GM23338 (cell line): ENCODE measurements around the gene FTCD. TPM values are rescaled to one million over a fixed set of nuclear protein-coding genes. Genes with fewer than 3 reads are reported as not detected.

Experiments
- ATAC-seq: fragments of 200-7000 bp; cut with Tn5 transposase; 3 replicates; pipeline ENCODE4 v1.9.1; 2020
- DNase-seq: peaks from one replicate; pipeline ENCODE4 v3.0.0-alpha.2; 2015; ENCODE audit warnings: low spot score
- H2AFZ ChIP-seq: fragments of 200-600 bp; sonication (generic); 2 replicates; pipeline ENCODE4 v1.8.0; 2016; ENCODE audit warnings: antibody characterized with exemption, mild to moderate bottlenecking, moderate library complexity
- H3F3A ChIP-seq: fragments of 200-600 bp; sonication (generic); replicated peaks from 2 replicates; pipeline ENCODE4 v1.8.0; 2017; ENCODE audit warnings: antibody characterized with exemption, mixed run types, low read depth
- H3K27ac ChIP-seq: fragments of 200-600 bp; sonication (generic); 2 replicates; pipeline ENCODE4 v1.6.1; 2016; ENCODE audit warnings: low read depth
- H3K27me3 ChIP-seq: fragments of 200-600 bp; sonication (generic); 2 replicates; pipeline ENCODE4 v1.8.0; 2016; ENCODE audit warnings: mild to moderate bottlenecking, mixed run types, moderate library complexity; ENCODE audit not compliant: insufficient read depth
- H3K36me3 ChIP-seq: fragments of 200-600 bp; sonication (generic); 2 replicates; pipeline ENCODE4 v1.8.0; 2016; ENCODE audit warnings: mild to moderate bottlenecking; ENCODE audit not compliant: insufficient read depth
- H3K4me1 ChIP-seq: fragments of 200-600 bp; sonication (generic); 2 replicates; pipeline ENCODE4 v1.8.0; 2016; ENCODE audit warnings: mild to moderate bottlenecking, moderate library complexity; ENCODE audit not compliant: insufficient read depth
- H3K4me2 ChIP-seq: fragments of 200-600 bp; sonication (generic); 2 replicates; pipeline ENCODE4 v1.7.1; 2017; ENCODE audit warnings: mixed run types
- H3K4me3 ChIP-seq: fragments of 200-600 bp; sonication (generic); 2 replicates; pipeline ENCODE4 v1.6.1; 2016; ENCODE audit warnings: mixed run types
- H3K79me2 ChIP-seq: fragments of 200-600 bp; sonication (generic); replicated peaks from 2 replicates; pipeline ENCODE4 v1.8.0; 2017; ENCODE audit warnings: mild to moderate bottlenecking; ENCODE audit not compliant: insufficient read depth
- H3K9me2 ChIP-seq: fragments of 200-600 bp; sonication (generic); 2 replicates; pipeline ENCODE4 v1.8.0; 2017; ENCODE audit not compliant: insufficient read depth
- H4K20me1 ChIP-seq: fragments of 200-600 bp; sonication (generic); replicated peaks from 2 replicates; pipeline ENCODE4 v1.8.0; 2017; ENCODE audit warnings: mild to moderate bottlenecking; ENCODE audit not compliant: insufficient read depth
- H3K27ac Mint-ChIP-seq: 2 replicates; pipeline ENCODE4 v1.8.0; 2020; ENCODE audit warnings: inconsistent platforms, mild to moderate bottlenecking, moderate library complexity, mixed read lengths
- H3K27me3 Mint-ChIP-seq: 3 replicates; pipeline ENCODE4 v1.8.0; 2022; ENCODE audit warnings: low read depth, mild to moderate bottlenecking, moderate library complexity, mixed read lengths, inconsistent platforms; ENCODE audit not compliant: insufficient read depth, poor library complexity
- H3K36me3 Mint-ChIP-seq: 3 replicates; pipeline ENCODE4 v1.8.0; 2021; ENCODE audit warnings: low read depth, mild to moderate bottlenecking, inconsistent platforms, moderate library complexity, mixed read lengths
- H3K4me1 Mint-ChIP-seq: 3 replicates; pipeline ENCODE4 v1.8.0; 2020; ENCODE audit warnings: mild to moderate bottlenecking, inconsistent platforms, mixed read lengths
- H3K4me3 Mint-ChIP-seq: 3 replicates; pipeline ENCODE4 v1.8.0; 2021; ENCODE audit warnings: moderate library complexity, mild to moderate bottlenecking, inconsistent platforms, mixed read lengths
- H3K9me3 Mint-ChIP-seq: 3 replicates; pipeline ENCODE4 v1.8.0; 2020; ENCODE audit warnings: moderate library complexity, mild to moderate bottlenecking, inconsistent platforms, mixed read lengths
- CREB1 ChIP-seq: fragments of 250-450 bp; sonication (Bioruptor Pico); IDR thresholded peaks from 2 replicates; pipeline ENCODE4 v1.5.0; 2020; ENCODE audit warnings: low read depth, mild to moderate bottlenecking, moderate library complexity
- EZH2 ChIP-seq: fragments of 200-600 bp; sonication (generic); IDR thresholded peaks from one replicate; pipeline ENCODE4 v1.8.0; 2017; ENCODE audit warnings: antibody characterized with exemption, mild to moderate bottlenecking, low read depth; ENCODE audit not compliant: unreplicated experiment
- NANOG ChIP-seq: IDR thresholded peaks from 2 replicates; pipeline ENCODE4 v1.6.1; 2016; ENCODE audit warnings: antibody characterized with exemption, borderline replicate concordance
- POLR2AphosphoS5 ChIP-seq: IDR thresholded peaks from 2 replicates; pipeline ENCODE4 v1.6.1; 2016; ENCODE audit warnings: antibody characterized with exemption, low read depth
- ZNF331 ChIP-seq: fragments of 250-450 bp; sonication (Bioruptor Pico); IDR thresholded peaks from 2 replicates; pipeline ENCODE4 v1.5.0; 2020; ENCODE audit warnings: low read depth, mild to moderate bottlenecking, moderate library complexity
- polyA plus RNA-seq: library from polyadenylated mRNA; unstranded; fragments of >200 nt; fragmentation: Nextera tagmentation; extraction: Ambion mirVana; gene quantifications from 2 replicates; pipeline ENCODE4 v1.2.1, GENCODE V29; 2016
- total RNA-seq: library from RNA; depleted of rRNA; stranded (reverse); fragments of >200 nt; shearing (Covaris generic); gene quantifications from 2 replicates; pipeline ENCODE4 v1.2.3, GENCODE V29; 2014
- TF ChIP-seq, protein P1 (sequence below): fragments of 250-450 bp; sonication (Bioruptor Pico); IDR thresholded peaks from 2 replicates; pipeline ENCODE4 v1.5.0; 2020; ENCODE audit warnings: mild to moderate bottlenecking, moderate library complexity
- TF ChIP-seq, protein P2 (sequence below), 2 experiments: fragments of 200-600 bp in 1 of 2; sonication (generic) in 1 of 2; conservative IDR thresholded peaks; 2 replicates each; pipeline versions ENCODE4 v1.5.1 to v1.6.1; 2016 to 2017; ENCODE audit warnings: antibody characterized with exemption in 2 of 2, low read depth in 2 of 2, mild to moderate bottlenecking in 2 of 2, moderate library complexity in 1 of 2

Gene FTCD
- total and polyA plus RNA-seq, 2 experiments from 2014 or later, result 0.90 to 2.3 TPM

DNA sequence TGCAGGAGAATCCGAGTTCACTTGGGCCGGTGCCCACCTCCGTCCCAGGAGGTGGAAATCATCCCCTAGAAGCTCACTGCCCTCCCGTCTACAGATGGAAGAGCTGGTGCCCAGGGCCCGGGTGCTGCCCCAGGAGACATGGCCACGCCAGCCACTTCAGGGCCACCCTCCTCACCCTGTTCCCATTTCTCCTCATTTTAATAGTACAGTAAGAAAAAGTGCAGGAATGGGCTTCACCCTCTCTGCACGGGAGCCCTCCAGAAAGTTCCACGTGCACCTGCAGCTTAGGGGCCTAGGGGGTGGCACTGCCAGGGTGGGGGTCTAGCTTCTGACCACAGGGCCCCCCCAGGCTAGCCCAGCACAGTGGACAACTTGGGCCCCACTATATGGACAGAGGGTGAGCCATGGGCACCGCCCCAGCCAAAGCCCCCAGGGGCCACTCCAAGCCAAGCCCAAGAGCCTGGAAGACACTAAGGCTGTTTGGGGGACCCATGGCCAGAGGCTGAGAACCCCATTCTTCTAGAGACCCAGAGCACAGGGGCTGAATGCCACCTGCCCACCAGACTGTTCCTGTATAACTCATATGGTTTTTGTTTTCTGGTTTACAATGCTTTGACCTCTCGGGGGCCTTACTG is 3.4 kb upstream of the FTCD start (continued):
- TF ChIP-seq, protein P1, sequence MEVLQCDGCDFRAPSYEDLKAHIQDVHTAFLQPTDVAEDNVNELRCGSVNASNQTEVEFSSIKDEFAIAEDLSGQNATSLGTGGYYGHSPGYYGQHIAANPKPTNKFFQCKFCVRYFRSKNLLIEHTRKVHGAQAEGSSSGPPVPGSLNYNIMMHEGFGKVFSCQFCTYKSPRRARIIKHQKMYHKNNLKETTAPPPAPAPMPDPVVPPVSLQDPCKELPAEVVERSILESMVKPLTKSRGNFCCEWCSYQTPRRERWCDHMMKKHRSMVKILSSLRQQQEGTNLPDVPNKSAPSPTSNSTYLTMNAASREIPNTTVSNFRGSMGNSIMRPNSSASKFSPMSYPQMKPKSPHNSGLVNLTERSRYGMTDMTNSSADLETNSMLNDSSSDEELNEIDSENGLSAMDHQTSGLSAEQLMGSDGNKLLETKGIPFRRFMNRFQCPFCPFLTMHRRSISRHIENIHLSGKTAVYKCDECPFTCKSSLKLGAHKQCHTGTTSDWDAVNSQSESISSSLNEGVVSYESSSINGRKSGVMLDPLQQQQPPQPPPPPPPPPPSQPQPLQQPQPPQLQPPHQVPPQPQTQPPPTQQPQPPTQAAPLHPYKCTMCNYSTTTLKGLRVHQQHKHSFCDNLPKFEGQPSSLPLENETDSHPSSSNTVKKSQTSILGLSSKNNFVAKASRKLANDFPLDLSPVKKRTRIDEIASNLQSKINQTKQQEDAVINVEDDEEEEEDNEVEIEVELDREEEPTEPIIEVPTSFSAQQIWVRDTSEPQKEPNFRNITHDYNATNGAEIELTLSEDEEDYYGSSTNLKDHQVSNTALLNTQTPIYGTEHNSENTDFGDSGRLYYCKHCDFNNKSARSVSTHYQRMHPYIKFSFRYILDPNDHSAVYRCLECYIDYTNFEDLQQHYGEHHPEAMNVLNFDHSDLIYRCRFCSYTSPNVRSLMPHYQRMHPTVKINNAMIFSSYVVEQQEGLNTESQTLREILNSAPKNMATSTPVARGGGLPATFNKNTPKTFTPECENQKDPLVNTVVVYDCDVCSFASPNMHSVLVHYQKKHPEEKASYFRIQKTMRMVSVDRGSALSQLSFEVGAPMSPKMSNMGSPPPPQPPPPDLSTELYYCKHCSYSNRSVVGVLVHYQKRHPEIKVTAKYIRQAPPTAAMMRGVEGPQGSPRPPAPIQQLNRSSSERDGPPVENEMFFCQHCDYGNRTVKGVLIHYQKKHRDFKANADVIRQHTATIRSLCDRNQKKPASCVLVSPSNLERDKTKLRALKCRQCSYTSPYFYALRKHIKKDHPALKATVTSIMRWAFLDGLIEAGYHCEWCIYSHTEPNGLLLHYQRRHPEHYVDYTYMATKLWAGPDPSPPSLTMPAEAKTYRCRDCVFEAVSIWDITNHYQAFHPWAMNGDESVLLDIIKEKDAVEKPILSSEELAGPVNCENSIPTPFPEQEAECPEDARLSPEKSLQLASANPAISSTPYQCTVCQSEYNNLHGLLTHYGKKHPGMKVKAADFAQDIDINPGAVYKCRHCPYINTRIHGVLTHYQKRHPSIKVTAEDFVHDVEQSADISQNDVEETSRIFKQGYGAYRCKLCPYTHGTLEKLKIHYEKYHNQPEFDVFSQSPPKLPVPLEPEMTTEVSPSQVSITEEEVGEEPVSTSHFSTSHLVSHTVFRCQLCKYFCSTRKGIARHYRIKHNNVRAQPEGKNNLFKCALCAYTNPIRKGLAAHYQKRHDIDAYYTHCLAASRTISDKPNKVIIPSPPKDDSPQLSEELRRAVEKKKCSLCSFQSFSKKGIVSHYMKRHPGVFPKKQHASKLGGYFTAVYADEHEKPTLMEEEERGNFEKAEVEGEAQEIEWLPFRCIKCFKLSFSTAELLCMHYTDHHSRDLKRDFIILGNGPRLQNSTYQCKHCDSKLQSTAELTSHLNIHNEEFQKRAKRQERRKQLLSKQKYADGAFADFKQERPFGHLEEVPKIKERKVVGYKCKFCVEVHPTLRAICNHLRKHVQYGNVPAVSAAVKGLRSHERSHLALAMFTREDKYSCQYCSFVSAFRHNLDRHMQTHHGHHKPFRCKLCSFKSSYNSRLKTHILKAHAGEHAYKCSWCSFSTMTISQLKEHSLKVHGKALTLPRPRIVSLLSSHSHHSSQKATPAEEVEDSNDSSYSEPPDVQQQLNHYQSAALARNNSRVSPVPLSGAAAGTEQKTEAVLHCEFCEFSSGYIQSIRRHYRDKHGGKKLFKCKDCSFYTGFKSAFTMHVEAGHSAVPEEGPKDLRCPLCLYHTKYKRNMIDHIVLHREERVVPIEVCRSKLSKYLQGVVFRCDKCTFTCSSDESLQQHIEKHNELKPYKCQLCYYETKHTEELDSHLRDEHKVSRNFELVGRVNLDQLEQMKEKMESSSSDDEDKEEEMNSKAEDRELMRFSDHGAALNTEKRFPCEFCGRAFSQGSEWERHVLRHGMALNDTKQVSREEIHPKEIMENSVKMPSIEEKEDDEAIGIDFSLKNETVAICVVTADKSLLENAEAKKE (CRISPR knock-in tag), result no peak
- no peak for TF ChIP-seq CREB1 (CRISPR knock-in tag)

DNA sequence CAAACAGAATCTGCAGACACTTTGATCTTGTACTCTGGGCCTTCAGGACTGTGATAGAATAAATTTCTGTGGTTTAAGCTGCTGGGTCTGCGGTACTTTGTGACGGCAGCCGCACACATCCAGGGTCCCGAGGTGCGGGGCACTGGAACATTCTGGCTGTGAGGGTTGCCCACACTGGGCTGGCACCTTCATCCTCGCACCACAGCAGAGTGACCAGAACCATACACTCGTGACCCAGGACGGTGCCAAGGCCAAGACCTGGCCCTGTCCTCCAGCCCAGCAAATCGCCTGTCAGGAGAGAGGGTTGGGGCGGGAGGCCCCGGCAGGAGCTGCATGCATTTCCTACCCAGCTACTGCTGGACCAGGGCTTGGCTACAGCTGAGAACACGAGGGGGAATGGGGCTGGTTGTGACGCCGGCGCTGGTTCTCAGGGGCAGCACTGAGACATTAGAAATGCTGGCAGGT is 2.6 kb upstream of the FTCD start:
- Histone ChIP-seq H3K4me1 (no peaks in the 10 kb centered on the region; the same call in 1 of the 2 replicates), H3K36me3 (no peaks in the 10 kb centered on the region), H3K4me2 (no peak overlapping the region), H3K9me2 (no peaks in the 10 kb centered on the region), H4K20me1 (no peaks in the 10 kb centered on the region), H3F3A (0 out of 2 replicates have a peak, but pooled peaks cover 4% of the 10 kb centered on the region), H3K4me3 (no peak overlapping the region), H3K27ac (no peak overlapping the region), H3K79me2 (no peaks in the 10 kb centered on the region), H2AFZ (no peak overlapping the region), H3K27me3 (no peaks in the 10 kb centered on the region)
- TF ChIP-seq NANOG (no peak), ZNF331 (CRISPR knock-in tag) (no peak), POLR2AphosphoS5 (no peak), EZH2 (no peak), CREB1 (CRISPR knock-in tag) (no peak)
- TF ChIP-seq, protein P2, sequence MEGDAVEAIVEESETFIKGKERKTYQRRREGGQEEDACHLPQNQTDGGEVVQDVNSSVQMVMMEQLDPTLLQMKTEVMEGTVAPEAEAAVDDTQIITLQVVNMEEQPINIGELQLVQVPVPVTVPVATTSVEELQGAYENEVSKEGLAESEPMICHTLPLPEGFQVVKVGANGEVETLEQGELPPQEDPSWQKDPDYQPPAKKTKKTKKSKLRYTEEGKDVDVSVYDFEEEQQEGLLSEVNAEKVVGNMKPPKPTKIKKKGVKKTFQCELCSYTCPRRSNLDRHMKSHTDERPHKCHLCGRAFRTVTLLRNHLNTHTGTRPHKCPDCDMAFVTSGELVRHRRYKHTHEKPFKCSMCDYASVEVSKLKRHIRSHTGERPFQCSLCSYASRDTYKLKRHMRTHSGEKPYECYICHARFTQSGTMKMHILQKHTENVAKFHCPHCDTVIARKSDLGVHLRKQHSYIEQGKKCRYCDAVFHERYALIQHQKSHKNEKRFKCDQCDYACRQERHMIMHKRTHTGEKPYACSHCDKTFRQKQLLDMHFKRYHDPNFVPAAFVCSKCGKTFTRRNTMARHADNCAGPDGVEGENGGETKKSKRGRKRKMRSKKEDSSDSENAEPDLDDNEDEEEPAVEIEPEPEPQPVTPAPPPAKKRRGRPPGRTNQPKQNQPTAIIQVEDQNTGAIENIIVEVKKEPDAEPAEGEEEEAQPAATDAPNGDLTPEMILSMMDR (conservative IDR thresholded peaks at IDR 0.05; ENCODE audit: low read depth in 2 of 2), result no peak
- H3K27ac Mint-ChIP-seq, result no peak overlapping the region
- peaks cover 16% of the 10 kb centered on the region for H3K9me3 Mint-ChIP-seq
- ATAC-seq (no peak), DNase-seq (no peak)
- H3K4me1 Mint-ChIP-seq, result no peaks in the 10 kb centered on the region
- H3K36me3 Mint-ChIP-seq, result peaks cover 35% of the 10 kb centered on the region
- H3K27me3 Mint-ChIP-seq, result peaks cover 25% of the 10 kb centered on the region
- H3K4me3 Mint-ChIP-seq, result no peak overlapping the region
